Endometrium (tissue), 2 donors: ENCODE results near the gene SLC22A4.

Experiments used
- FAIRE-seq: peaks from 2 replicates; lab custom pipeline; 2012; peaks lifted over from hg19 to GRCh38; lab: Jason Lieb, UNC
- donor health status: control.
- donor health status: control.

SLC22A4 gene

GRCh38 chr5:132293992-132294727, at the start of gene SLC22A4:
Gene SLC22A4, plus strand, starts transcription at chr5:132294394. Its CDS starts 223 bp downstream, at chr5:132294617.
- no peak for FAIRE-seq

- FAIRE-seq: no peak
Measured at GRCh38 chr5:132245593-132245992, 48.6 kb upstream of the SLC22A4 start.

- FAIRE-seq: no peak
Measured at GRCh38 chr5:132246806-132247205, 47.4 kb upstream of the SLC22A4 start.

- FAIRE-seq: no peak
Measured at GRCh38 chr5:132250547-132250946, 43.6 kb upstream of the SLC22A4 start.

GRCh38 chr5:132251220-132251725, 42.9 kb upstream of the SLC22A4 start:
- no peak for FAIRE-seq

- FAIRE-seq: no peak
Measured at GRCh38 chr5:132253008-132253441, 41.2 kb upstream of the SLC22A4 start.

GRCh38 chr5:132253452-132254320, 40.5 kb upstream of the SLC22A4 start:
- FAIRE-seq: no peak

- no peak for FAIRE-seq
Measured at GRCh38 chr5:132254321-132254977, 39.7 kb upstream of the SLC22A4 start.

GRCh38 chr5:132256086-132256782, 38.0 kb upstream of the SLC22A4 start:
- FAIRE-seq: no peak

- no peak for FAIRE-seq
Measured at GRCh38 chr5:132256783-132257130, 37.4 kb upstream of the SLC22A4 start.

- no peak for FAIRE-seq
Measured at GRCh38 chr5:132257131-132258101, 36.8 kb upstream of the SLC22A4 start, which contains the start of gene PDLIM4. Gene PDLIM4, plus strand, starts transcription at chr5:132257696. Its CDS starts 39 bp downstream, at chr5:132257735.

- no peak for FAIRE-seq
Measured at GRCh38 chr5:132258102-132259068, 35.8 kb upstream of the SLC22A4 start.

GRCh38 chr5:132259069-132259851, 34.9 kb upstream of the SLC22A4 start:
- no peak for FAIRE-seq

GRCh38 chr5:132260051-132260450, 34.1 kb upstream of the SLC22A4 start:
- FAIRE-seq: no peak

- no peak for FAIRE-seq
Measured at GRCh38 chr5:132260714-132261551, 33.3 kb upstream of the SLC22A4 start.

GRCh38 chr5:132261881-132262845, 32.0 kb upstream of the SLC22A4 start:
- FAIRE-seq: no peak
